ENCODE measurements around the gene PTH2.
"Not testable (repeated sequence)": the region's sequence is repeated elsewhere in the genome, so short reads cannot be mapped to it uniquely, and the experiment has no call there.

The PTH2 gene

GRCh38 chr19:49390131-49390928, 32.9 kb downstream of the PTH2 start:
- DNase-seq (ENCODE audit: low read depth in 1 of 2, low spot score in 1 of 2): no peak

- DNase-seq (ENCODE audit: low read depth in 1 of 2, low spot score in 1 of 2): no peak
These were observed 33.8 kb downstream of the PTH2 start for GRCh38 chr19:49389406-49389805.

- DNase-seq (ENCODE audit: low read depth in 1 of 2, low spot score in 1 of 2): peak; percentile 63 to 86
These were observed 35.3 kb downstream of the PTH2 start, which contains the start of gene KASH5 for GRCh38 chr19:49387936-49388372. Gene KASH5 (plus strand): TSS chr19:49388249. CDS start chr19:49390884, 2,635 bp downstream.

GRCh38 chr19:49383599-49383998, 39.6 kb downstream of the PTH2 start:
- no peak for DNase-seq (ENCODE audit: low read depth in 1 of 2, low spot score in 1 of 2)

GRCh38 chr19:49382639-49383038, 40.6 kb downstream of the PTH2 start:
- no peak for DNase-seq (ENCODE audit: low read depth in 1 of 2, low spot score in 1 of 2)

- no peak for DNase-seq (ENCODE audit: low read depth in 1 of 2, low spot score in 1 of 2)
These were observed 42.9 kb downstream of the PTH2 start for GRCh38 chr19:49380391-49380790.

- no peak for DNase-seq (ENCODE audit: low read depth in 1 of 2, low spot score in 1 of 2)
These were observed 44.7 kb downstream of the PTH2 start for GRCh38 chr19:49378512-49378911.

- no peak for DNase-seq (ENCODE audit: low read depth in 1 of 2, low spot score in 1 of 2)
These were observed 48.4 kb downstream of the PTH2 start for GRCh38 chr19:49374665-49375434.

GRCh38 chr19:49373174-49373573, 50.1 kb downstream of the PTH2 start:
- not testable (repeated sequence) for DNase-seq (ENCODE audit: low read depth in 1 of 2, low spot score in 1 of 2)
